GM21515 (cell line): Measurements from ENCODE around the gene GOLGA8B.
A peak's percentile ranks its signal among the peaks of the same experiment; 100 is the strongest.
"Not testable (repeated sequence)": the region's sequence is repeated elsewhere in the genome, so short reads cannot be mapped to it uniquely, and the experiment has no call there.

Source experiments
- ATAC-seq: cut with Tn5 transposase; IDR thresholded peaks from one replicate; pipeline ENCODE4 v1.9.1; 2021; ENCODE audit not compliant: unreplicated experiment

GOLGA8B gene

DNA sequence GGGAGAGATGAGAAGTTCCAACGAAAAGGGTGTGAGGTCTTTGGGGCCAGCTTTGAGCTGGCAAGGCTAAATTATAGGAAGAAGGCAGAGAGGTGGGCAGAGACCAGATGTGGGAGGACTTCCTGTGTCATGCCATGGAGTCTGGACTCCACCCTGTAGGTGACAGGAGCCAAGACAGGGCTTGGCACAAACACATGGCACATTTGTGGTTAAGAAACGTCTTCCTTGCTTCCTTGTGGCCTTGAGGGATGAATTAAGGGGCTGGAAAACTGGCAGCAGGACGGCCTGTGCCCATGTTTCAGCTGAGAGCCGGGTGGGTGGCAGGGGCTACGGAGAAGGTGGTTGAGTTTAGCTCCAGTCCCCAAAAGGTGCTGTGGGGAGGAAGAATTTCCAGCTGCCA lies 18.7 kb downstream of the GOLGA8B start:
- not testable (repeated sequence) for ATAC-seq

DNA sequence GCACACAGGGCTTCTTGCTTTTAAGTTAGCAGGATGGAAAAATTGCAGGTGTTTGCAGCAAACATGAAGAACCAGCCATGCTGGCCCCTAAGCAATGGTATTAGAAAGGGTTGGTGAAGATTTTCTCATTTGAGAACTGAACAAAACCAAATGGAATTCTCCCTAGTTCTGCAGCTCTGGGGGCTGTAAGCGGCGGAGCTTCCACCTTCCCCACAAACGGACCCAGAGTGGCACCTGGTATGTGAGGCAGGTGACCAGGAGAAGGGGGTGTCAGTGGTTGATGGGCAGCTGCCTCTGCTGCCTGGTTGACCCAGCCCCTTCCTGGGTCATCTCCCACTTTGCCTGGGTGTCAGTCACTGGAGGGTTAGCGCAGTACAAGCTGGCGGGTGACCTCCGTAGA lies 22.6 kb downstream of the GOLGA8B start:
- ATAC-seq: not testable (repeated sequence)

DNA sequence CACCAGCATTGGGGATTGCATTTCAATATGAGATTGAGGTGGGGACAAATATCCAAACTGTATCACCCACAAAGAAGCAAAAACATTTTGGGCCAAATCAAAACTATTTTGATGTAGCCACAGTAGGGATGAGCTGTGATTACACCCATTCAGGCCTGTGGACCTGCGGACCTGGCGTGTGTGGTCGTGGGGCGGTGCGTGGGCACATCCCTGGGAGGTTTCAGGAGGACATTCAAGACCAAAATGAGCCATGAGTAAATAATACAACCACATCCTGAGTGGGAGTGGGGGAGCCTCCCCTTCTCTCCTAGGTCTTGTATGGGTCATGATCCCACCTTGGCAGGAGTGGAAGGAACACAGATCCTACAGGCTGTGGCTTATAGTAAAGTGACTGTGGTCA lies 23.7 kb downstream of the GOLGA8B start:
- not testable (repeated sequence) for ATAC-seq

- ATAC-seq: not testable (repeated sequence)
These were observed 28.3 kb downstream of the GOLGA8B start for GRCh38 chr15:34555162-34555561.

- ATAC-seq: not testable (repeated sequence)
These were observed 28.7 kb downstream of the GOLGA8B start for GRCh38 chr15:34554716-34555115.

DNA sequence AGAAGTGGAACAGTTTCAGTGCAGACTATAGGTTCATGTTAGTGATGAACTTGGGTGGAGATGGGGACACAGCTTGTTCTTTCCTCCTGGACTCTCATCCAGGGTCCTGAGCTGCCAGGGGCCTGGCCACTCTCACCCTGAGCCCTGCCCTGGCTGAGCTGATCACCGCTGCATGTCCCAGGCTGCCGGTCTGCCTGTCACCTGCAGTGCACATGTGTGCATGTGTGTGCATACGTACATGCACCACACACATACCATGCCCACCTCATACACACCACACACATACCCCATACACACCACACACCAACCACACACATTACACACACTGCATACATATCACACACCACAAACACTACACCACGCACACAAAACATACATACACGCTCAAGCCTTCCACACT lies 29.3 kb downstream of the GOLGA8B start:
- ATAC-seq: not testable (repeated sequence)

- peak; percentile 48 for ATAC-seq
These were observed 33.3 kb downstream of the GOLGA8B start for GRCh38 chr15:34550129-34550528.

GRCh38 chr15:34549381-34549809 lies 34.1 kb downstream of the GOLGA8B start:
- ATAC-seq: not testable (repeated sequence)

DNA sequence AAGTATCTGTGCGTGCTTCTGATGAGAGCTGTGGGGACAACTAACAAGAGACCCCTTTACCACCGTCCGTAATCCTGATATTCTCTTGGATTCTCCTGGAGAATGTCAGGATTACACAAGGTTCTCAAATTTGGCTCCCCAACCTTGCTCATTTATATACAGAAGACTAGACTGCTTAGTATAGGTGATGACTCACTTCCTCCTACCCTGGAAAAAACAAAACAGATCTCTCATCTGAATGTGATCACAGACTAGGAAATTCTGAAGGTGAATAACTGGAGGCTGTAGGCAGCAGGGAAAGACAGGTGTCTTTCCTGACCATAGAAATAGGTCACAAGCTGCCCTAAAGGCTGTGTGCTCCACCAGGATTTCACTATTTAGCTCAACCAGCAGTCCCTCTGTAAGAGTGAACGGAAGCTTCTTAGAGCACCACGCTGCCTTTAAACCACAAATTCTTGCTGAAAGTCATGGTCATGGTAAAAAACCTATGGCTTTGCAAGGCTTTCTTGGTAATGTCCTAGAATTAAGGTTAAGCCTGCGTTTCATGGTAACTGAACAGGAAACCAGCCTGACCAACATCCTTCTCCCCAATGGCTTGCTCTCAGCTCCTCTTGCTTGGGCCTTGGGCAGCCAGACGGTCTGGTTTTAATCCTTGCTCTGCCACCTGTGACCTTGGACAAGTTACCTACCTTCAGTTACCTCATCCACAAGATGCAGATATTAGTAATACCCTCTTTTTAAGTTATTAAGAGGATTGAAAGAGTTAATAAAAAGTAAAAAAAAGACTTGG lies 39.4 kb downstream of the GOLGA8B start:
- ATAC-seq: not testable (repeated sequence)

DNA sequence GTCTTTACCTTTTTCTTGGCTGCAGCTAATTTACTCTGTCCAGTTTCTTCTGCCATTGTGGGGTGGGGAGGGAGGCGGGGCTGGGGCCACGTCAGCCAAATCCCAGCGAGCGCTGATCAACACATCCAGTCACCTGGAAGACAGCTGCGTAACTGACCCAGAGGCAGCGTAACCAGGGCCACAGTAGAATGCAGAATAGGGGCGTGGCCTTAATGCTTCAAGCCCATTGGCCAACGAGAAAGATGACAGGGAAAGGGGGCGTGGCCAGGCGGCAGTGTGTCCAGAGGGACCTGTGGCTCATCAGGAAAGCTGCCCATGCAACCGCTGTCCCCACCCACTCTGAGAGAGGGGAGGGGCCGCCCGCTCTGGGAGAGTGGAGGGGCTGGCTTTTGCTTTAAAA lies 47.6 kb downstream of the GOLGA8B start:
- ATAC-seq: not testable (repeated sequence)
